Hepatocyte (in vitro differentiated cells): Measurements from ENCODE around the gene HSCB. TPM values are rescaled to one million over a fixed set of nuclear protein-coding genes. Genes with fewer than 3 reads are reported as not detected.

Experiments
- DNase-seq: peaks from one replicate; pipeline ENCODE4 v3.0.0-alpha.2; 2016; ENCODE audit warnings: low spot score
- H2AFZ ChIP-seq: fragments of 200-600 bp; sonication (generic); 2 replicates; pipeline ENCODE4 v1.6.0; 2016; ENCODE audit warnings: antibody characterized with exemption, mild to moderate bottlenecking
- H3K27ac ChIP-seq: fragments of 200-600 bp; sonication (generic); 2 replicates; pipeline ENCODE4 v1.5.1; 2016; ENCODE audit warnings: mild to moderate bottlenecking
- H3K27me3 ChIP-seq: fragments of 200-600 bp; sonication (generic); 2 replicates; pipeline ENCODE4 v1.6.1; 2016
- H3K36me3 ChIP-seq: fragments of 200-600 bp; sonication (generic); replicated peaks from 2 replicates; pipeline ENCODE4 v1.5.1; 2016; ENCODE audit warnings: low read depth; ENCODE audit not compliant: insufficient read depth
- H3K4me1 ChIP-seq: fragments of 200-600 bp; sonication (generic); 2 replicates; pipeline ENCODE4 v1.5.1; 2016; ENCODE audit warnings: mild to moderate bottlenecking, moderate library complexity; ENCODE audit not compliant: insufficient read depth
- H3K4me2 ChIP-seq: fragments of 200-600 bp; sonication (generic); 2 replicates; pipeline ENCODE4 v1.6.0; 2016
- H3K4me3 ChIP-seq: fragments of 200-600 bp; sonication (generic); 2 replicates; pipeline ENCODE4 v1.5.1; 2016; ENCODE audit warnings: mild to moderate bottlenecking
- H3K79me2 ChIP-seq: fragments of 200-600 bp; sonication (generic); 2 replicates; pipeline ENCODE4 v1.6.0; 2017; ENCODE audit warnings: mild to moderate bottlenecking
- H3K9me2 ChIP-seq: fragments of 200-600 bp; sonication (generic); replicated peaks from 2 replicates; pipeline ENCODE4 v1.6.0; 2017; ENCODE audit warnings: mild to moderate bottlenecking; ENCODE audit not compliant: insufficient read depth
- H3K9me3 ChIP-seq: fragments of 200-600 bp; sonication (generic); 2 replicates; pipeline ENCODE4 v1.5.1; 2016; ENCODE audit warnings: low read depth, mild to moderate bottlenecking
- H4K20me1 ChIP-seq: fragments of 200-600 bp; sonication (generic); 2 replicates; pipeline ENCODE4 v1.6.0; 2016; ENCODE audit warnings: mild to moderate bottlenecking; ENCODE audit not compliant: insufficient read depth, poor library complexity, severe bottlenecking
- EZH2 ChIP-seq: fragments of 200-600 bp; sonication (generic); IDR thresholded peaks from 2 replicates; pipeline ENCODE4 v1.6.1; 2016; ENCODE audit warnings: antibody characterized with exemption, mild to moderate bottlenecking, borderline replicate concordance
- EZH2phosphoT487 ChIP-seq: fragments of 200-600 bp; sonication (generic); IDR thresholded peaks from one replicate; pipeline ENCODE4 v1.6.1; 2018; ENCODE audit warnings: antibody characterized with exemption, mild to moderate bottlenecking, low read depth, moderate library complexity; ENCODE audit not compliant: unreplicated experiment, severe bottlenecking
- WGBS: methylation state at CpG from one replicate; pipeline ENCODE4 v1.1.6; 2016; ENCODE audit warnings: low lambda C conversion rate; ENCODE audit errors: missing lambda C conversion rate; 5-methylcytosine and 5-hydroxymethylcytosine counted together
- polyA plus RNA-seq: library from polyadenylated mRNA; unstranded; fragments of >200 nt; fragmentation: Nextera tagmentation; extraction: Ambion mirVana; gene quantifications from 2 replicates; pipeline ENCODE4 v1.2.1, GENCODE V29; 2016
- total RNA-seq: library from RNA; depleted of rRNA; stranded (reverse); fragments of >200 nt; gene quantifications from 2 replicates; pipeline ENCODE4 v1.2.3, GENCODE V29; 2014
- TF ChIP-seq, protein P1 (sequence below): fragments of 200-600 bp; sonication (generic); IDR thresholded peaks from 2 replicates; pipeline ENCODE4 v1.5.1; 2016; ENCODE audit warnings: antibody characterized with exemption, mild to moderate bottlenecking; ENCODE audit not compliant: poor library complexity

Gene HSCB
- total and polyA plus RNA-seq, 2 experiments from 2014 or later: 22.6 to 30.8 TPM

DNA sequence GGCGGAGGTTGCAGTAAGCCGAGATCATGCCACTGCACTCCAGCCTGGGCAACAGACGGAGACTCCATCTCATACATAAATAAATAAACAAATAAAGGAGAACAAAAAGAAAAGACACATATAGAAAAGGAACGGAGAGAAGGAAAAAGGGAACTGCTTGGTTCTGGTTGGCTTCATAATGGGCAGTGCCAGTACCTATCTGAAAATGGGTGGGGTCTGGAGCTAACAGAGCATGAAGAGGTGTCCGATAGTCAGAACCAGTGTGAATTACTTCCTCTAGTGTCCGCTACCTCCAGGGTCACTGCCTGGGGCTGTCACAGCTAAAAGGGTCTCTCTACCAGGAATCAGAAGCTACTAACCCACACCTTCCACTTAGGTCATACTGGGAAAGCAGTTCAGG lies 35.0 kb upstream of the HSCB start:
- H2AFZ ChIP-seq: no peak overlapping the region
- 95% methylated on average over 6 of the region's 6 CpGs for WGBS

DNA sequence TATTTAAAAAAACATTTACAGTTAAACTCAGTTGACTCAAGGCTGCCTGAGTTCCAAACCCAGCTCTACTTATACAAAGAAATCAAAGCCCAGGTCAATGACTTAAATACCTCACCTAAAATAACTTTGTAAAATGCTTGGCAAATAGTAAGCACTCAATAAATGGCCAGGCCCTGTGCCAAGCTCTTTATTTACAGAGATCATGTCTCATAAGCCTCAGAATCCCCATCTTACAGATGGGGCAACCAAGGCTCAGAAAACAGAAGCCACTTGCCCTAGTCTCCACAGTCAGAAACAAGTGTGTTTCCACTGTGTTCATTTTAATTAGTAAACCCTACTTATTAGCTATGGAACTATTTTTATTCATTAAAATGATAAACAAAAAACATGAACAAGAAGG lies 31.7 kb upstream of the HSCB start:
- Histone ChIP-seq H2AFZ (no peak overlapping the region), H3K27me3 (no peaks in the 10 kb centered on the region), H4K20me1 (no peaks in the 10 kb centered on the region), H3K9me3 (no peaks in the 10 kb centered on the region), H3K4me2 (peak overlapping the region; percentile 29), H3K9me2 (no peaks in the 10 kb centered on the region), H3K79me2 (no peaks in the 10 kb centered on the region), H3K27ac (peak overlapping the region; percentile 71), H3K36me3 (no peaks in the 10 kb centered on the region), H3K4me3 (no peak overlapping the region), H3K4me1 (peaks cover 21% of the 10 kb centered on the region)
- no peak for DNase-seq
- TF ChIP-seq, protein P1, sequence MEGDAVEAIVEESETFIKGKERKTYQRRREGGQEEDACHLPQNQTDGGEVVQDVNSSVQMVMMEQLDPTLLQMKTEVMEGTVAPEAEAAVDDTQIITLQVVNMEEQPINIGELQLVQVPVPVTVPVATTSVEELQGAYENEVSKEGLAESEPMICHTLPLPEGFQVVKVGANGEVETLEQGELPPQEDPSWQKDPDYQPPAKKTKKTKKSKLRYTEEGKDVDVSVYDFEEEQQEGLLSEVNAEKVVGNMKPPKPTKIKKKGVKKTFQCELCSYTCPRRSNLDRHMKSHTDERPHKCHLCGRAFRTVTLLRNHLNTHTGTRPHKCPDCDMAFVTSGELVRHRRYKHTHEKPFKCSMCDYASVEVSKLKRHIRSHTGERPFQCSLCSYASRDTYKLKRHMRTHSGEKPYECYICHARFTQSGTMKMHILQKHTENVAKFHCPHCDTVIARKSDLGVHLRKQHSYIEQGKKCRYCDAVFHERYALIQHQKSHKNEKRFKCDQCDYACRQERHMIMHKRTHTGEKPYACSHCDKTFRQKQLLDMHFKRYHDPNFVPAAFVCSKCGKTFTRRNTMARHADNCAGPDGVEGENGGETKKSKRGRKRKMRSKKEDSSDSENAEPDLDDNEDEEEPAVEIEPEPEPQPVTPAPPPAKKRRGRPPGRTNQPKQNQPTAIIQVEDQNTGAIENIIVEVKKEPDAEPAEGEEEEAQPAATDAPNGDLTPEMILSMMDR: no peak
- TF ChIP-seq EZH2 (no peak), EZH2phosphoT487 (no peak)

More for the DNA sequence above, 35.0 kb upstream of the HSCB start:
- Histone ChIP-seq H3K27ac (no peak overlapping the region), H3K4me2 (no peak overlapping the region), H3K9me3 (no peaks in the 10 kb centered on the region), H3K4me3 (no peak overlapping the region), H3K9me2 (no peaks in the 10 kb centered on the region), H3K27me3 (no peaks in the 10 kb centered on the region), H3K4me1 (peaks cover 15% of the 10 kb centered on the region), H4K20me1 (no peaks in the 10 kb centered on the region), H3K79me2 (no peaks in the 10 kb centered on the region), H3K36me3 (no peaks in the 10 kb centered on the region)
- TF ChIP-seq, protein P1: no peak
- TF ChIP-seq EZH2phosphoT487 (no peak), EZH2 (no peak)
- DNase-seq: no peak

DNA sequence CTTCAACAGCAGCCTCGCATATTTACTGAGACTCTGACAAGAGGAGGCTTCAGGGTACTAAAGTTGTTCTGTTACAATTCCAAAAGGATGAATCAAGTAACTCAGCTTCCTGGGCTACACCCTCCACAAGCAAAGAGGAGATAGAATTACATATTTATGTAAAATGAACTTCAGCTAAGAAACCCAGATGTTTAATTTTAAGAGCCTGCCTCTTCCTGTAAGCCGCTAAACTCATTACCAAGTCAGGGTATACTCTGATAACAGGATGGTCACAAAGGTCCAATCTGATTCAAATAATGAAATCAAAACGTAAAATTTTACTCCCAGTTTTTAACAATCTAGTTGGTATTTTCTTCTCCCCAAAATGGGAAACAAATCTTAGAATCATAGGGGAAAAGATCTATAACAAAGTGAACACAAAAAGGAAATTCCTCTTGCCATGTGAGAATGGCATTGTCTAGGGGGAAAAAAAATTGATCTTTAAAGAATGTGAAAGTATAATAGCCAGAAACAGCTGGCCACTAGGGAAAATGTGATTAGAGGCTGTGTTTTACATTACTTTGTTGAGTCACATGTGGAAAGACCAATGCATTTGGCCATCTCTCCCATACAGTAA lies 31.2 kb upstream of the HSCB start:
- Histone ChIP-seq H3K4me2 (peak overlapping the region; percentile 55), H3K79me2 (no peaks in the 10 kb centered on the region)

More for the DNA sequence above, 31.2 kb upstream of the HSCB start:
- H3K36me3 ChIP-seq: no peaks in the 10 kb centered on the region
- no peaks in the 10 kb centered on the region for H3K27me3 ChIP-seq
- TF ChIP-seq EZH2 (no peak), EZH2phosphoT487 (no peak)
- TF ChIP-seq, protein P1: no peak
- no peaks in the 10 kb centered on the region for H3K9me2 ChIP-seq
- 56% methylated on average over 3 of the region's 3 CpGs for WGBS
- no peaks in the 10 kb centered on the region for H4K20me1 ChIP-seq
- H2AFZ ChIP-seq: no peak overlapping the region
- peak overlapping the region; percentile 71 for H3K27ac ChIP-seq
- no peak overlapping the region for H3K4me3 ChIP-seq
- H3K9me3 ChIP-seq: no peaks in the 10 kb centered on the region
- H3K4me1 ChIP-seq: peaks cover 21% of the 10 kb centered on the region
- peak; percentile 23 for DNase-seq
